Astrocyte (in vitro differentiated cells and primary cell): Measurements from ENCODE around the gene H2BK1. TPM values are rescaled to one million over a fixed set of nuclear protein-coding genes. Genes with fewer than 3 reads are reported as not detected.

Source experiments
- DNase-seq: peaks from one replicate; pipeline ENCODE4 v3.0.0-alpha.2; 2010; ENCODE audit warnings: low read depth
- FAIRE-seq: peaks from 2 replicates; lab custom pipeline; 2011; peaks lifted over from hg19 to GRCh38; lab: Jason Lieb, UNC
- H2AFZ ChIP-seq: 2 replicates; pipeline ENCODE4 v1.6.0; 2012; ENCODE audit warnings: low read depth, low read length, inconsistent platforms
- H3K27ac ChIP-seq: 2 replicates; pipeline ENCODE4 v1.5.1; 2011; ENCODE audit warnings: low read depth, low read length, inconsistent platforms
- H3K27me3 ChIP-seq: 2 replicates; pipeline ENCODE4 v1.6.0; 2011; ENCODE audit warnings: low read length, inconsistent platforms; ENCODE audit not compliant: insufficient read depth
- H3K36me3 ChIP-seq: 2 replicates; pipeline ENCODE4 v1.5.1; 2011; ENCODE audit warnings: low read length, inconsistent platforms; ENCODE audit not compliant: insufficient read depth
- H3K4me1 ChIP-seq: 2 replicates; pipeline ENCODE4 v1.5.1; 2011; ENCODE audit warnings: low read length, inconsistent platforms; ENCODE audit not compliant: insufficient read depth
- H3K4me2 ChIP-seq: 2 replicates; pipeline ENCODE4 v1.6.0; 2012; ENCODE audit warnings: low read length, inconsistent platforms
- H3K4me3 ChIP-seq: 2 replicates; pipeline ENCODE4 v1.5.1; 2011; ENCODE audit warnings: low read depth, mild to moderate bottlenecking, low read length, inconsistent platforms; ENCODE audit not compliant: insufficient read depth
- H3K79me2 ChIP-seq: 2 replicates; pipeline ENCODE4 v1.6.0; 2012; ENCODE audit warnings: mild to moderate bottlenecking, low read length, inconsistent platforms; ENCODE audit not compliant: insufficient read depth
- H3K9ac ChIP-seq: 2 replicates; pipeline ENCODE4 v1.6.0; 2012; ENCODE audit warnings: mild to moderate bottlenecking, low read length, inconsistent platforms
- H3K9me3 ChIP-seq: 2 replicates; pipeline ENCODE4 v1.5.1; 2012; ENCODE audit warnings: low read depth, mild to moderate bottlenecking, low read length, inconsistent platforms; ENCODE audit not compliant: insufficient read depth
- H4K20me1 ChIP-seq: 2 replicates; pipeline ENCODE4 v1.6.0; 2012; ENCODE audit warnings: low read length, inconsistent platforms; ENCODE audit not compliant: insufficient read depth
- H3K27ac Mint-ChIP-seq: one replicate; pipeline ENCODE4 v1.8.0; 2021; ENCODE audit warnings: mild to moderate bottlenecking, mixed read lengths; ENCODE audit not compliant: unreplicated experiment
- H3K27me3 Mint-ChIP-seq: one replicate; pipeline ENCODE4 v1.8.0; 2021; ENCODE audit warnings: low read depth, mixed read lengths; ENCODE audit not compliant: unreplicated experiment
- H3K36me3 Mint-ChIP-seq: one replicate; pipeline ENCODE4 v1.8.0; 2021; ENCODE audit warnings: low read depth, mixed read lengths; ENCODE audit not compliant: unreplicated experiment
- H3K4me1 Mint-ChIP-seq: one replicate; pipeline ENCODE4 v1.8.0; 2021; ENCODE audit warnings: low read depth, mixed read lengths; ENCODE audit not compliant: unreplicated experiment
- H3K4me3 Mint-ChIP-seq: one replicate; pipeline ENCODE4 v1.8.0; 2021; ENCODE audit warnings: mild to moderate bottlenecking, moderate library complexity, mixed read lengths; ENCODE audit not compliant: unreplicated experiment
- H3K9me3 Mint-ChIP-seq: one replicate; pipeline ENCODE4 v1.8.0; 2021; ENCODE audit warnings: mild to moderate bottlenecking, mixed read lengths; ENCODE audit not compliant: unreplicated experiment
- CTCF ChIP-seq: IDR thresholded peaks from 2 replicates; pipeline ENCODE4 v1.5.1; 2011; ENCODE audit warnings: low read depth, mild to moderate bottlenecking, inconsistent platforms, low read length, moderate library complexity; ENCODE audit not compliant: insufficient read depth
- EZH2 ChIP-seq: IDR thresholded peaks from 2 replicates; pipeline ENCODE4 v1.6.1; 2012; ENCODE audit warnings: mild to moderate bottlenecking, low read length, inconsistent platforms; ENCODE audit not compliant: insufficient read depth
- total RNA-seq: library from RNA; stranded (reverse); gene quantifications from 2 replicates; pipeline ENCODE4 v1.2.1, GENCODE V29; 2021

Gene H2BK1
- total RNA-seq, 1 donor from 2014 or later: not detected

- H3K9me3 ChIP-seq: no peaks in the 10 kb centered on the region
- peaks cover 22% of the 10 kb centered on the region for H3K27me3 Mint-ChIP-seq
These were observed 41.6 kb upstream of the H2BK1 start for GRCh38 chr7:151251689-151252560.

GRCh38 chr7:151251328-151251688 lies 41.0 kb upstream of the H2BK1 start:
- peak overlapping the region; percentile 99 for H3K4me2 ChIP-seq
- H4K20me1 ChIP-seq: peaks cover 12% of the 10 kb centered on the region
- FAIRE-seq: no peak
- H3K9me3 ChIP-seq: no peaks in the 10 kb centered on the region
- Mint-ChIP-seq H3K27ac (no peak overlapping the region), H3K9me3 (no peaks in the 10 kb centered on the region), H3K4me3 (peak overlapping the region; percentile 81), H3K27me3 (peaks cover 16% of the 10 kb centered on the region), H3K36me3 (peaks cover 2% of the 10 kb centered on the region), H3K4me1 (peaks cover 23% of the 10 kb centered on the region)
- peak overlapping the region; percentile 86 for H3K9ac ChIP-seq
- H3K36me3 ChIP-seq: no peaks in the 10 kb centered on the region
- peaks cover 20% of the 10 kb centered on the region for H3K79me2 ChIP-seq
- H3K4me3 ChIP-seq: peak overlapping the region; percentile 48
- no peaks in the 10 kb centered on the region for H3K27me3 ChIP-seq
- peak overlapping the region; percentile 60 for H3K27ac ChIP-seq
- DNase-seq: no peak
- peaks cover 44% of the 10 kb centered on the region for H3K4me1 ChIP-seq
- TF ChIP-seq CTCF (no peak), EZH2 (no peak)
- H2AFZ ChIP-seq: peak overlapping the region; percentile 18

More at GRCh38 chr7:151251689-151252560, 41.6 kb upstream of the H2BK1 start:
- peaks cover 14% of the 10 kb centered on the region for H3K79me2 ChIP-seq
- peak overlapping the region; percentile 99 for H3K4me2 ChIP-seq
- peak overlapping the region; percentile 86 for H2AFZ ChIP-seq
- peak; percentile 67 for DNase-seq
- FAIRE-seq: no peak
- H3K27ac Mint-ChIP-seq: peak overlapping the region; percentile 92
- TF ChIP-seq CTCF: no peak
- no peak for TF ChIP-seq EZH2
- peaks cover 6% of the 10 kb centered on the region for H4K20me1 ChIP-seq
- H3K4me1 ChIP-seq: peaks cover 40% of the 10 kb centered on the region
- H3K27ac ChIP-seq: peak overlapping the region; percentile 60
- H3K4me3 ChIP-seq: peak overlapping the region; percentile 66
- H3K4me1 Mint-ChIP-seq: peaks cover 20% of the 10 kb centered on the region
- peak overlapping the region; percentile 88 for H3K4me3 Mint-ChIP-seq
- no peaks in the 10 kb centered on the region for H3K36me3 ChIP-seq
- peaks cover 5% of the 10 kb centered on the region for H3K36me3 Mint-ChIP-seq
- H3K9me3 Mint-ChIP-seq: no peaks in the 10 kb centered on the region
- no peaks in the 10 kb centered on the region for H3K27me3 ChIP-seq
- H3K9ac ChIP-seq: peak overlapping the region; percentile 86
